ENCODE results near the gene KLF15.

DNA sequence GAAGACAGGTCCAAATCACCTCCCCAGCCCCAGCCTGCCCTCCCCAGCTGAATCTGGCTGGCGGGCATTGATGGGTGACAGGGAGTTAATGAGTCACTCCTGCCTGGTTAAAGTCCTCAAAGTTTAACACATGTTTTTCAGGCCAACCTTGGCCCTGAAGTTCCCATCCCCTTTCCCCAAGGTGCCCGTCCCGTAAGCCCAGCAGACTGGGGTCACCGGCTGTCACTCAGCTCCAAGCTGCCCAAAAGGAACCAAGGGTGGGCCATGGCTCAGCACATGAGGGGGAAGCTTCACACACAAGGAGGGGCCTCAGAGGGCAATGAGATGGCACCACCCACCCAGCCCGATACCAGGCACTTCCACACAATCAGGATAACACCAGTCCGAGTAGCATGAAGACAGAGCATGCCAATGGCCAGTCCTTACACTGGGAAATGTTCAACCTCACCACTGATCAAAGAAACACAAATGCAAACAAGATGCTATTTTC, 10.2 kb upstream of the KLF15 start:
- TF ChIP-seq, protein P1, sequence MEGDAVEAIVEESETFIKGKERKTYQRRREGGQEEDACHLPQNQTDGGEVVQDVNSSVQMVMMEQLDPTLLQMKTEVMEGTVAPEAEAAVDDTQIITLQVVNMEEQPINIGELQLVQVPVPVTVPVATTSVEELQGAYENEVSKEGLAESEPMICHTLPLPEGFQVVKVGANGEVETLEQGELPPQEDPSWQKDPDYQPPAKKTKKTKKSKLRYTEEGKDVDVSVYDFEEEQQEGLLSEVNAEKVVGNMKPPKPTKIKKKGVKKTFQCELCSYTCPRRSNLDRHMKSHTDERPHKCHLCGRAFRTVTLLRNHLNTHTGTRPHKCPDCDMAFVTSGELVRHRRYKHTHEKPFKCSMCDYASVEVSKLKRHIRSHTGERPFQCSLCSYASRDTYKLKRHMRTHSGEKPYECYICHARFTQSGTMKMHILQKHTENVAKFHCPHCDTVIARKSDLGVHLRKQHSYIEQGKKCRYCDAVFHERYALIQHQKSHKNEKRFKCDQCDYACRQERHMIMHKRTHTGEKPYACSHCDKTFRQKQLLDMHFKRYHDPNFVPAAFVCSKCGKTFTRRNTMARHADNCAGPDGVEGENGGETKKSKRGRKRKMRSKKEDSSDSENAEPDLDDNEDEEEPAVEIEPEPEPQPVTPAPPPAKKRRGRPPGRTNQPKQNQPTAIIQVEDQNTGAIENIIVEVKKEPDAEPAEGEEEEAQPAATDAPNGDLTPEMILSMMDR (conservative IDR thresholded peaks at IDR 0.05; ENCODE audit: low read depth in 2 of 2): no peak
- TF ChIP-seq POLR2AphosphoS5 (IDR thresholded peaks at IDR 0.05; ENCODE audit: low read depth): no peak
- TF ChIP-seq ZNF114 (CRISPR knock-in tag; IDR thresholded peaks at IDR 0.05): no peak
- no peak for TF ChIP-seq EZH2phosphoT487 (IDR thresholded peaks at IDR 0.05; ENCODE audit: unreplicated experiment)
- TF ChIP-seq, protein P2, sequence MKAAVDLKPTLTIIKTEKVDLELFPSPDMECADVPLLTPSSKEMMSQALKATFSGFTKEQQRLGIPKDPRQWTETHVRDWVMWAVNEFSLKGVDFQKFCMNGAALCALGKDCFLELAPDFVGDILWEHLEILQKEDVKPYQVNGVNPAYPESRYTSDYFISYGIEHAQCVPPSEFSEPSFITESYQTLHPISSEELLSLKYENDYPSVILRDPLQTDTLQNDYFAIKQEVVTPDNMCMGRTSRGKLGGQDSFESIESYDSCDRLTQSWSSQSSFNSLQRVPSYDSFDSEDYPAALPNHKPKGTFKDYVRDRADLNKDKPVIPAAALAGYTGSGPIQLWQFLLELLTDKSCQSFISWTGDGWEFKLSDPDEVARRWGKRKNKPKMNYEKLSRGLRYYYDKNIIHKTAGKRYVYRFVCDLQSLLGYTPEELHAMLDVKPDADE (IDR thresholded peaks at IDR 0.05): no peak
- TF ChIP-seq, protein P3, sequence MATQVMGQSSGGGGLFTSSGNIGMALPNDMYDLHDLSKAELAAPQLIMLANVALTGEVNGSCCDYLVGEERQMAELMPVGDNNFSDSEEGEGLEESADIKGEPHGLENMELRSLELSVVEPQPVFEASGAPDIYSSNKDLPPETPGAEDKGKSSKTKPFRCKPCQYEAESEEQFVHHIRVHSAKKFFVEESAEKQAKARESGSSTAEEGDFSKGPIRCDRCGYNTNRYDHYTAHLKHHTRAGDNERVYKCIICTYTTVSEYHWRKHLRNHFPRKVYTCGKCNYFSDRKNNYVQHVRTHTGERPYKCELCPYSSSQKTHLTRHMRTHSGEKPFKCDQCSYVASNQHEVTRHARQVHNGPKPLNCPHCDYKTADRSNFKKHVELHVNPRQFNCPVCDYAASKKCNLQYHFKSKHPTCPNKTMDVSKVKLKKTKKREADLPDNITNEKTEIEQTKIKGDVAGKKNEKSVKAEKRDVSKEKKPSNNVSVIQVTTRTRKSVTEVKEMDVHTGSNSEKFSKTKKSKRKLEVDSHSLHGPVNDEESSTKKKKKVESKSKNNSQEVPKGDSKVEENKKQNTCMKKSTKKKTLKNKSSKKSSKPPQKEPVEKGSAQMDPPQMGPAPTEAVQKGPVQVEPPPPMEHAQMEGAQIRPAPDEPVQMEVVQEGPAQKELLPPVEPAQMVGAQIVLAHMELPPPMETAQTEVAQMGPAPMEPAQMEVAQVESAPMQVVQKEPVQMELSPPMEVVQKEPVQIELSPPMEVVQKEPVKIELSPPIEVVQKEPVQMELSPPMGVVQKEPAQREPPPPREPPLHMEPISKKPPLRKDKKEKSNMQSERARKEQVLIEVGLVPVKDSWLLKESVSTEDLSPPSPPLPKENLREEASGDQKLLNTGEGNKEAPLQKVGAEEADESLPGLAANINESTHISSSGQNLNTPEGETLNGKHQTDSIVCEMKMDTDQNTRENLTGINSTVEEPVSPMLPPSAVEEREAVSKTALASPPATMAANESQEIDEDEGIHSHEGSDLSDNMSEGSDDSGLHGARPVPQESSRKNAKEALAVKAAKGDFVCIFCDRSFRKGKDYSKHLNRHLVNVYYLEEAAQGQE (IDR thresholded peaks at IDR 0.05; ENCODE audit: unreplicated experiment): no peak
- no peak for TF ChIP-seq EZH2 (IDR thresholded peaks at IDR 0.05; ENCODE audit: low read depth, unreplicated experiment)
- TF ChIP-seq, protein P4, sequence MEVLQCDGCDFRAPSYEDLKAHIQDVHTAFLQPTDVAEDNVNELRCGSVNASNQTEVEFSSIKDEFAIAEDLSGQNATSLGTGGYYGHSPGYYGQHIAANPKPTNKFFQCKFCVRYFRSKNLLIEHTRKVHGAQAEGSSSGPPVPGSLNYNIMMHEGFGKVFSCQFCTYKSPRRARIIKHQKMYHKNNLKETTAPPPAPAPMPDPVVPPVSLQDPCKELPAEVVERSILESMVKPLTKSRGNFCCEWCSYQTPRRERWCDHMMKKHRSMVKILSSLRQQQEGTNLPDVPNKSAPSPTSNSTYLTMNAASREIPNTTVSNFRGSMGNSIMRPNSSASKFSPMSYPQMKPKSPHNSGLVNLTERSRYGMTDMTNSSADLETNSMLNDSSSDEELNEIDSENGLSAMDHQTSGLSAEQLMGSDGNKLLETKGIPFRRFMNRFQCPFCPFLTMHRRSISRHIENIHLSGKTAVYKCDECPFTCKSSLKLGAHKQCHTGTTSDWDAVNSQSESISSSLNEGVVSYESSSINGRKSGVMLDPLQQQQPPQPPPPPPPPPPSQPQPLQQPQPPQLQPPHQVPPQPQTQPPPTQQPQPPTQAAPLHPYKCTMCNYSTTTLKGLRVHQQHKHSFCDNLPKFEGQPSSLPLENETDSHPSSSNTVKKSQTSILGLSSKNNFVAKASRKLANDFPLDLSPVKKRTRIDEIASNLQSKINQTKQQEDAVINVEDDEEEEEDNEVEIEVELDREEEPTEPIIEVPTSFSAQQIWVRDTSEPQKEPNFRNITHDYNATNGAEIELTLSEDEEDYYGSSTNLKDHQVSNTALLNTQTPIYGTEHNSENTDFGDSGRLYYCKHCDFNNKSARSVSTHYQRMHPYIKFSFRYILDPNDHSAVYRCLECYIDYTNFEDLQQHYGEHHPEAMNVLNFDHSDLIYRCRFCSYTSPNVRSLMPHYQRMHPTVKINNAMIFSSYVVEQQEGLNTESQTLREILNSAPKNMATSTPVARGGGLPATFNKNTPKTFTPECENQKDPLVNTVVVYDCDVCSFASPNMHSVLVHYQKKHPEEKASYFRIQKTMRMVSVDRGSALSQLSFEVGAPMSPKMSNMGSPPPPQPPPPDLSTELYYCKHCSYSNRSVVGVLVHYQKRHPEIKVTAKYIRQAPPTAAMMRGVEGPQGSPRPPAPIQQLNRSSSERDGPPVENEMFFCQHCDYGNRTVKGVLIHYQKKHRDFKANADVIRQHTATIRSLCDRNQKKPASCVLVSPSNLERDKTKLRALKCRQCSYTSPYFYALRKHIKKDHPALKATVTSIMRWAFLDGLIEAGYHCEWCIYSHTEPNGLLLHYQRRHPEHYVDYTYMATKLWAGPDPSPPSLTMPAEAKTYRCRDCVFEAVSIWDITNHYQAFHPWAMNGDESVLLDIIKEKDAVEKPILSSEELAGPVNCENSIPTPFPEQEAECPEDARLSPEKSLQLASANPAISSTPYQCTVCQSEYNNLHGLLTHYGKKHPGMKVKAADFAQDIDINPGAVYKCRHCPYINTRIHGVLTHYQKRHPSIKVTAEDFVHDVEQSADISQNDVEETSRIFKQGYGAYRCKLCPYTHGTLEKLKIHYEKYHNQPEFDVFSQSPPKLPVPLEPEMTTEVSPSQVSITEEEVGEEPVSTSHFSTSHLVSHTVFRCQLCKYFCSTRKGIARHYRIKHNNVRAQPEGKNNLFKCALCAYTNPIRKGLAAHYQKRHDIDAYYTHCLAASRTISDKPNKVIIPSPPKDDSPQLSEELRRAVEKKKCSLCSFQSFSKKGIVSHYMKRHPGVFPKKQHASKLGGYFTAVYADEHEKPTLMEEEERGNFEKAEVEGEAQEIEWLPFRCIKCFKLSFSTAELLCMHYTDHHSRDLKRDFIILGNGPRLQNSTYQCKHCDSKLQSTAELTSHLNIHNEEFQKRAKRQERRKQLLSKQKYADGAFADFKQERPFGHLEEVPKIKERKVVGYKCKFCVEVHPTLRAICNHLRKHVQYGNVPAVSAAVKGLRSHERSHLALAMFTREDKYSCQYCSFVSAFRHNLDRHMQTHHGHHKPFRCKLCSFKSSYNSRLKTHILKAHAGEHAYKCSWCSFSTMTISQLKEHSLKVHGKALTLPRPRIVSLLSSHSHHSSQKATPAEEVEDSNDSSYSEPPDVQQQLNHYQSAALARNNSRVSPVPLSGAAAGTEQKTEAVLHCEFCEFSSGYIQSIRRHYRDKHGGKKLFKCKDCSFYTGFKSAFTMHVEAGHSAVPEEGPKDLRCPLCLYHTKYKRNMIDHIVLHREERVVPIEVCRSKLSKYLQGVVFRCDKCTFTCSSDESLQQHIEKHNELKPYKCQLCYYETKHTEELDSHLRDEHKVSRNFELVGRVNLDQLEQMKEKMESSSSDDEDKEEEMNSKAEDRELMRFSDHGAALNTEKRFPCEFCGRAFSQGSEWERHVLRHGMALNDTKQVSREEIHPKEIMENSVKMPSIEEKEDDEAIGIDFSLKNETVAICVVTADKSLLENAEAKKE (CRISPR knock-in tag; IDR thresholded peaks at IDR 0.05): no peak
